Lower lobe of right lung (tissue), 2 donors: ENCODE measurements around the gene MRPS23. TPM values are rescaled to one million over a fixed set of nuclear protein-coding genes. Genes with fewer than 3 reads are reported as not detected.

Experiments
- ATAC-seq, 2 donors: fragments of 200-7000 bp; cut with Tn5 transposase; one replicate each; pipeline ENCODE4 v1.9.1; 2020 to 2022; ENCODE audit warnings: mild to moderate bottlenecking in 2 of 2, moderate library complexity in 2 of 2
- DNase-seq: peaks from one replicate; pipeline ENCODE4 v3.0.0-alpha.2; 2020
- H3K27ac ChIP-seq: fragments of 200-600 bp; one replicate; pipeline ENCODE4 v1.8.0; 2022
- H3K27me3 ChIP-seq: fragments of 200-600 bp; one replicate; pipeline ENCODE4 v1.8.0; 2022; ENCODE audit warnings: low read depth
- H3K36me3 ChIP-seq: fragments of 200-600 bp; one replicate; pipeline ENCODE4 v1.8.0; 2022; ENCODE audit warnings: mild to moderate bottlenecking
- H3K4me1 ChIP-seq: fragments of 200-600 bp; one replicate; pipeline ENCODE4 v1.8.0; 2022
- H3K4me3 ChIP-seq: fragments of 200-600 bp; one replicate; pipeline ENCODE4 v1.8.0; 2022; ENCODE audit warnings: mild to moderate bottlenecking
- H3K9me3 ChIP-seq: fragments of 200-600 bp; one replicate; pipeline ENCODE4 v1.8.0; 2022
- intact Hi-C: fragments of 100-400 bp; cut with DNase I; formaldehyde crosslinking; loops from one replicate; pipeline ENCODE4 v1.11.0; 2022
- total RNA-seq: library from RNA; stranded (reverse); fragmentation: NEBNext Ultra II Directional; extraction: Animal tissue kit (Norgen Biotek cat#: 25700); gene quantifications from one replicate; pipeline ENCODE4 v1.2.1, GENCODE V29; 2021
- TF ChIP-seq, protein P1 (sequence below): fragments of 200-600 bp; IDR thresholded peaks from one replicate; pipeline ENCODE4 v1.8.0; 2022; ENCODE audit warnings: antibody characterized with exemption, mild to moderate bottlenecking
- donor health status: DM: no; HTN: yes; CAD: no; lungs with severe emphysema.

The MRPS23 gene
- total RNA-seq, 1 donor from 2014 or later = 35.4 TPM

DNA sequence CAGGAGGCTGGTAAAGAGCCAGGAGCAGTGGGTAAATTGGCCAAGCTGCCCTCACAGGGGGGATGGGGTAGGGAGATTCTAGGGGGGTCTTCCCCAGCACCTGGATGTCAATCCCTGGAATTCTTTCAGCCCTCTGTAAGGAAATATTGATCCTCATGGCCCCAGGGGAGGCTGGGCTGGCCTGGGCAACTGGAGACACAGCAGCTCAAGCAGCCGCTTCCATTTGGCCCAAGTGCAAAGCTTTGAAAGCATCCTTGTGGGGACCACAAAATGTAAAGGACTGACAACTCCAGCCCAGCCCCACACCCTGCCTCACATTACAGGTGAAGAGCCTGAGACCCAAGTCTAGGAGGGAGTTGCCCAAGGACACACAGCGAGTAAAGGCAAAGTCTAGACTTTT lies 39.4 kb upstream of the MRPS23 start:
- H3K4me3 ChIP-seq = no peak overlapping the region
- no peaks in the 10 kb centered on the region for H3K27me3 ChIP-seq
- intact Hi-C loops = no loop called here
- TF ChIP-seq, protein P1, sequence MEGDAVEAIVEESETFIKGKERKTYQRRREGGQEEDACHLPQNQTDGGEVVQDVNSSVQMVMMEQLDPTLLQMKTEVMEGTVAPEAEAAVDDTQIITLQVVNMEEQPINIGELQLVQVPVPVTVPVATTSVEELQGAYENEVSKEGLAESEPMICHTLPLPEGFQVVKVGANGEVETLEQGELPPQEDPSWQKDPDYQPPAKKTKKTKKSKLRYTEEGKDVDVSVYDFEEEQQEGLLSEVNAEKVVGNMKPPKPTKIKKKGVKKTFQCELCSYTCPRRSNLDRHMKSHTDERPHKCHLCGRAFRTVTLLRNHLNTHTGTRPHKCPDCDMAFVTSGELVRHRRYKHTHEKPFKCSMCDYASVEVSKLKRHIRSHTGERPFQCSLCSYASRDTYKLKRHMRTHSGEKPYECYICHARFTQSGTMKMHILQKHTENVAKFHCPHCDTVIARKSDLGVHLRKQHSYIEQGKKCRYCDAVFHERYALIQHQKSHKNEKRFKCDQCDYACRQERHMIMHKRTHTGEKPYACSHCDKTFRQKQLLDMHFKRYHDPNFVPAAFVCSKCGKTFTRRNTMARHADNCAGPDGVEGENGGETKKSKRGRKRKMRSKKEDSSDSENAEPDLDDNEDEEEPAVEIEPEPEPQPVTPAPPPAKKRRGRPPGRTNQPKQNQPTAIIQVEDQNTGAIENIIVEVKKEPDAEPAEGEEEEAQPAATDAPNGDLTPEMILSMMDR = no peak
- H3K36me3 ChIP-seq = peaks cover 11% of the 10 kb centered on the region
- H3K9me3 ChIP-seq = no peaks in the 10 kb centered on the region
- DNase-seq = no peak
- ATAC-seq = no peak
- H3K4me1 ChIP-seq = peaks cover 49% of the 10 kb centered on the region
- peak overlapping the region; percentile 95 for H3K27ac ChIP-seq

GRCh38 chr17:57888311-57889216 lies 38.7 kb upstream of the MRPS23 start:
- no peak for ATAC-seq
- no peaks in the 10 kb centered on the region for H3K27me3 ChIP-seq
- DNase-seq = no peak
- peaks cover 42% of the 10 kb centered on the region for H3K4me1 ChIP-seq
- intact Hi-C loops = no loop called here
- no peak overlapping the region for H3K4me3 ChIP-seq
- no peaks in the 10 kb centered on the region for H3K9me3 ChIP-seq
- peaks cover 17% of the 10 kb centered on the region for H3K36me3 ChIP-seq
- no peak overlapping the region for H3K27ac ChIP-seq
- TF ChIP-seq, protein P1 = no peak

GRCh38 chr17:57887161-57887560 lies 37.3 kb upstream of the MRPS23 start:
- intact Hi-C loops = no loop called here
- DNase-seq (no peak), ATAC-seq (no peak)
- peaks cover 26% of the 10 kb centered on the region for H3K36me3 ChIP-seq
- no peak overlapping the region for H3K27ac ChIP-seq
- no peaks in the 10 kb centered on the region for H3K9me3 ChIP-seq
- H3K4me1 ChIP-seq = peaks cover 30% of the 10 kb centered on the region
- H3K4me3 ChIP-seq = no peak overlapping the region
- TF ChIP-seq, protein P1 = no peak
- H3K27me3 ChIP-seq = no peaks in the 10 kb centered on the region

GRCh38 chr17:57886020-57886419 lies 36.2 kb upstream of the MRPS23 start:
- TF ChIP-seq, protein P1 = no peak
- Histone ChIP-seq H3K4me3 (no peak overlapping the region), H3K27me3 (no peaks in the 10 kb centered on the region), H3K9me3 (no peaks in the 10 kb centered on the region), H3K4me1 (peaks cover 29% of the 10 kb centered on the region), H3K36me3 (peaks cover 26% of the 10 kb centered on the region), H3K27ac (no peak overlapping the region)
- DNase-seq (no peak), ATAC-seq (no peak)
- intact Hi-C loops = no loop called here

DNA sequence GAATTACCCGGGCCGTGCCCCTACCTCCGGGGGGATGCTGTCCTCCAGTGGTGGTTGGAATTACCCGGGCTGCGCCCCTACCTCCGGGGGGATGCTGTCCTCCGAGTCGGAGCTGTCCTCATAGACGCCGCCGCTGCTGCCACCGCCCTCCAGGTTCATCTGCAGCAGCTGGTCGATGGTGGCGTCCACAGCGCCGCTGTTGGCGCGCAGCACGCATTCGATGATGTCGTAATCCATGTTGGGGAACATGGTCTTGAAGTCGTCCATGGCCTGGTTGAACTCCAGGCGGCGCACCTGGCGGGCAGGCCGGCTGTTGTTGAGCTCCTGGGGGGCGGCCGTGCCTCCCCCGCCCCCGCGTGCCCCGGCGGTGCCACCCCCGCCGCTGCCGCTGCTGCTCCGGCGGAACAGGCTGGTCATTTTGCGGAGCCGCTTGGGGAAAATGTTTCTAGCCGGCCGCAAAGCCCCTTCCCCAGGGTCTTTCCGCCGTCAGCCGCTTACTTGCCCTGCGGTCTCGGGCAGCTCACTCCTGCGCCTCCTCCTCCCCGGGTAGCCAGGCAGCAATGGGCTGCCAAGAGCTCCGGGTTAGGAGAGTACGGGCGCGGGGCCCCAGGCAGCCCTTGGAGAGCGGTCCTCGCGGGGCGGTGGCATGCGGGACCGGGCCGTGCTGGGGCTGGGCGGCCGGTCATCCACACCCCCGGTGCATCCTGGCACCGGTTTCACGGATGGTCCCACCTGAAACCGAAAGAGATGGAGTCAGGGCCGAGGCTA lies 35.5 kb upstream of the MRPS23 start:
- TF ChIP-seq, protein P1 = no peak
- Histone ChIP-seq H3K9me3 (no peaks in the 10 kb centered on the region), H3K27me3 (no peaks in the 10 kb centered on the region), H3K4me1 (peaks cover 27% of the 10 kb centered on the region), H3K27ac (no peak overlapping the region), H3K36me3 (peaks cover 26% of the 10 kb centered on the region), H3K4me3 (no peak overlapping the region)
- intact Hi-C loops = no loop called here
- no peak for ATAC-seq
- DNase-seq = no peak
